ENCODE results near the gene KLLN.

GRCh38 chr10:87869773-87870551 lies 6.6 kb upstream of the KLLN start:
- TF ChIP-seq CTCF (IDR thresholded peaks at IDR 0.05) (no peak), POLR2AphosphoS5 (IDR thresholded peaks at IDR 0.05) (no peak)
